Right forelimb (tissue), 1 donor: ENCODE data around the gene CYP4F8.
"Not testable (repeated sequence)": the region's sequence is repeated elsewhere in the genome, so short reads cannot be mapped to it uniquely, and the experiment has no call there.

Experiments
- DNase-seq: peaks from one replicate; pipeline ENCODE4 v3.0.0-alpha.2; 2018

The CYP4F8 gene, protein sequence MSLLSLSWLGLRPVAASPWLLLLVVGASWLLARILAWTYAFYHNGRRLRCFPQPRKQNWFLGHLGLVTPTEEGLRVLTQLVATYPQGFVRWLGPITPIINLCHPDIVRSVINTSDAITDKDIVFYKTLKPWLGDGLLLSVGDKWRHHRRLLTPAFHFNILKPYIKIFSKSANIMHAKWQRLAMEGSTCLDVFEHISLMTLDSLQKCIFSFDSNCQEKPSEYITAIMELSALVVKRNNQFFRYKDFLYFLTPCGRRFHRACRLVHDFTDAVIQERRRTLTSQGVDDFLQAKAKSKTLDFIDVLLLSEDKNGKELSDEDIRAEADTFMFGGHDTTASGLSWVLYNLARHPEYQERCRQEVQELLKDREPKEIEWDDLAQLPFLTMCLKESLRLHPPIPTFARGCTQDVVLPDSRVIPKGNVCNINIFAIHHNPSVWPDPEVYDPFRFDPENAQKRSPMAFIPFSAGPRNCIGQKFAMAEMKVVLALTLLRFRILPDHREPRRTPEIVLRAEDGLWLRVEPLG

DNA sequence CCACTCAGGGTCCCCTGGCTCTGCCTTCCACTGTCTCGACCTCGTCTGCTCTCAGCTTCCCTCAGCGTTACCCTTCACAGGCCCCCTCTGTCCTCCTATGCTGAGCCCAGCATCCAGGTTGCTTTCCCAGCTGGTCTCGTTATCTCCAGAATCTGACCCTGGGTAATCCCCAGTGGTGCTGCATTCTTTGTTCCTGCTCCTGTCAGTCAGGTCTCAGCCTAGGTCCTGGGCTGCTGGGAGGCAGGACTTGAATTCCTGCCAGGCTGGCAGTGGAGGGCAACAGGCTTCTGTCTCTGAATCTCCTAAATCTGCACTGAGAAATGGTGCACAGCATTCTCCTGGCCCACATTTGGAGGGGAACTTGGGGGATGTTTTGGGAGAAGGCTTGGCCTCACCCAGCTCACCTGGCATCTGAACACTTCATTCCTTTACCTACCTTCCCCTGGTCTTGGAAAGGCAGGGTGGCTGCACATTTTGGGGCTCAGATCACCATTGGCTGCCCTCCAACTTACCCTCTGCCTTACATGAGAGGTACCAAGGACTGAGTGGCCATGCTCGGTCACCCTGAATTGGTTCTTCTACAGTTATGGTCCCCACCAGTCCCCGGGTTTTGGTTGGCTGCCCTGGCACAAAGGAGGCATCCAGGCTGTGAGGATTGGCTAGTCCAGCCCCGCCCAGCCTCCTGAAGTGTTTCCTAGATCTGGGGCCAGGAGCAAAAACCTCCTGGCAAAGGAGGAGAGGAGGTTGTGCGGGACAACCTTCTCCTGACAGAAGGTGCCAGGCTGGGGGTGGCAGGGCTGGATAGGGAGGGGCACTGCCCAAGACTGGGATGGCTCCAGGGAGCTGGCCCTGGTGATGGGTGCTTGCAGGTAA is at the start of gene CYP4F8:
TSS of gene CYP4F8 (plus strand) at position 712 of the 873 bp plus-strand sequence. CDS start 399 bp downstream, outside the sequence.
- no peak for DNase-seq

DNA sequence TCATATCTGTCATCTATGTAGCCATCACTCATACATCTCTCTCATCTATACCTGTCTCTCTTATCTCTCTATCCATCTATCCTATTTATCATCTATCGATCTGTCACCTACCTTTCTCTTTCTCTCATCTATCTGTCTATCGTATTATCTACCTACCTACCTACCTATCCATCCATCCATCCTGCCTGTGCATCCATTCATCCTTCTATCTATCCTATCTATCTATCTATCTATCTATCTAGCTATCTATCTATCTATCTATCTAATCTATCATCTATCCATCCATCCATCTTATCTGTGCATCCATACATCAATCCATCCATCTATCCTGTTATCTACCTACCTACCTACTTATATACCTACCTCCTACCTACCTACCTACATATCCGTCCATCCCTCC is 44.6 kb upstream of the CYP4F8 start:
- DNase-seq = no peak

DNA sequence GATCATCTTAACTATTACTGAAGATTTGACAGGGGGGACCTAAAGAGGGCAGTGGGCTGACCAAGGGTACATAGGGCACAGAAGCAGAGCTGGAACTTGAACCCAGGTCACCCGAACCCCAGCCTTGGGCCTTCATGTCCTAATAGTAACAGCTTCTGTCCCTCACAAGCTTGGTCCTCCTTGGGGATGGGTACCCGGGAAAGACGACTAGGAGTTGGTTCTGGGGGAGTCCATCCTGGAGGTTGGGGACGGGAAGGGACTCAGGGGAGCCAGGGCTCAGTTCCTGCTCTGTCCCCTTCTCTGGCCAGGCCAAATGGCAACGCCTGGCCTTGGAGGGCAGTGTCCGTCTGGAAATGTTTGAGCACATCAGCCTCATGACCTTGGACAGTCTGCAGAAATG is 39.6 kb upstream of the CYP4F8 start:
- no peak for DNase-seq

DNA sequence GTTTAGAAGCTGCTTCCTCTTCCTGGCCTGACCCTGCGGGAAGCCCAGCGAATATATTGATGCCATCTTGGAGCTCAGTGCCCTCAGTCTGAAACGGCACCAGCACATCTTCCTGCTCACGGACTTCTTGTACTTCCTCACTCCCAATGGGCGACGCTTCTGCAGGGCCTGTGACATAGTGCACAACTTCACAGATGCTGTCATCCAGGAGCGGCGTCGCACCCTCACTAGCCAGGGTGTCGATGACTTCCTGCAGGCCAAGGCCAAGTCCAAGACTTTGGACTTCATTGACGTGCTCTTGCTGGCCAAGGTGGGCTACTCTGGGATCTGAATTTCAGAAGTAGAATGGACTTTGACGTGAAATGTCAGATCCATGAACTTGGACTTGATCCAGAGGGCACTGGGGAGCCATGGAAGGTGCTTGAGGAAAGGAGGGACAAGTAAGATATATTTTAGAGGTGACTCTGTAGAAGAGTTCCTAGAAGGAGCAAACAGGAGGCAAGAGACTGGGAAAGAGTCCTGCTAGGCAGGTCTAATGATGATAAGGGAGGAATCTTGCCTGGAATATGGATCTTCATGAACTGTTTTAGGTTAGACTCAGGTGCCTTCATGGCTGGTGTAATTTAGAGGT is 38.4 kb upstream of the CYP4F8 start:
- no peak for DNase-seq

DNA sequence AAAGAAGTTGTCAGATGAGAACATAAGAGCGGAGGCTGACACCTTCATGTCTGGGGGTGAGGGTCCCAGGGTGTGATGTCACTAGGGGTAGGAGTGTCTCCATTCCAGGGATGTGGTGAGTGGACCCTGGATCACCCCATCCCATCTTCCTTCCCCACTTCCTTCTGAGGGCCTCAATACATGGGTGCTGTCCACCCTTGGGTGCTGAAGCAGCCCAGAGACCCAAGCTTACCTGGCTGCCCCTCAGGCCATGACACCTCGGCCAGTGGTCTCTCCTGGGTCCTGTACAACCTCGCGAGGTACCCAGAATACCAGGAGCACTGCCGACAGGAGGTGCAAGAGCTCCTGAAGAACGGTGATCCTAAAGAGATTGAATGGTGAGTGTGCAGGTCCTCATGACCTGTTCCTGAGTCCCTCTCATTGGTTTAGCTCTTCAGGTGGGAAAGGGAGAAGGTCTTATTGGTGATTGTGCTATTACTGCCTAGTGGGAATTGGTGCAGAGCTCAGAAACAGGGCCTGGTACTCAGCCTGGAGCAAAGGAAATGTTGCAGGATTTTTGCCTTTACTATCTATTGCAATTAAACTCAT is 37.7 kb upstream of the CYP4F8 start:
- no peak for DNase-seq

DNA sequence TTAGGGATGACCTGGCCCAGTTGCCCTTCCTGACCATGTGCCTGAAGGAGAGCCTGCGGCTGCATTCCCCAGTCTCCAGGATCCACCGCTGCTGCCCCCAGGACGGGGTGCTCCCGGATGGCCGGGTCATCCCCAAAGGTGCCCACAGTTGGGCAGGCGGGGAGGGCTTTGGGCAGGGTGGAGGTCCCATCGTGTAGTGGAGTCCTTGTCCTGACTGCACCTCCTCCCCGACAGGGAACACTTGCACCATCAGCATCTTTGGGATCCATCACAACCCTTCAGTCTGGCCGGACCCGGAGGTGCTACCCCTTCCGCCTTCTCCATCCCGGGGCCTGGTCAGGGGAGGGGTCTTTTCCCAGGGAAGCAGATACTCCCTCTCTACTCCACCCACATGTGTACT is 31.7 kb upstream of the CYP4F8 start:
- no peak for DNase-seq

DNA sequence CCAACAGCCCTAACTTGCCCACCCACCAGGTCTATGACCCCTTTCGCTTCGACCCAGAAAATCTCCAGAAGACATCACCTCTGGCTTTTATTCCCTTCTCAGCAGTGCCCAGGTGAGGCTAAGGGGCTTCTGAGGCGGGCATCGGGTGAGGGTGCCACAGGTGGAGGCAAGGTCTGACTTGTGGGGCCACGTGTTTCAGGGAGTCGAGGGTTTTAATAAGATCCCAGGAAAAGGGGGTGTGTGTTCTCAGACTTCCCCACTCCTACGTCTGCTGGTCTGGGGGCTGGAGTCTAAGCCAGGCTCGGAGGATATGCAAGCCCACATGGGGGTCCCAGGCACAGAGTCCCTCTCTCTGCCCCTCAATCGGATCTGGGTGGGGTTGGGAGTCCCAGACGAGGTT is 30.9 kb upstream of the CYP4F8 start:
- DNase-seq = no peak

DNA sequence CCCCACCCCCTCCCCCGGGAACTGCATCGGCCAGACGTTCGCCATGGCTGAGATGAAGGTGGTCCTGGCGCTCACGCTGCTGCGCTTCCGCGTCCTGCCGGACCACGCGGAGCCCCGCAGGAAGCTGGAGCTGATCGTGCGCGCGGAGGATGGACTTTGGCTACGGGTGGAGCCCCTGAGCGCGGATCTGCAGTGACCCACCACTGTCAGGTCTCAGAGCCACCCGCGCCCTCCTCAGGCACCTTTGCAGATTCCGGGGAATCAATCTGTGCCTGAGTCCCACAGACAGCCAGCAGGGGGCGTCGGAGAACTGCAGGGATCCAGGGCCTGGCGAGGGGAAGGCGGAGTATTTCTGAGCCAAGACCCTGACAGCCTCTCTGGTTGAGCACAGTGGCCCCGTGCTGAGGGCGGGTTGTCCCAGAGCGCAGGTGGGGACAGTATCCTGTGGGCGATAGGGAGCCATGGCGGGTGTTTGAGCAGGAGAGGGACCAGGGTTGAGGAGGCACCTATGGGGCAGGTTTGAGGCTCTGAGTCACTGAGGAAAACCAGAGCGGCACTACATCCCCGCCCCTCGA is 30.4 kb upstream of the CYP4F8 start:
- DNase-seq = peak; percentile 84

DNA sequence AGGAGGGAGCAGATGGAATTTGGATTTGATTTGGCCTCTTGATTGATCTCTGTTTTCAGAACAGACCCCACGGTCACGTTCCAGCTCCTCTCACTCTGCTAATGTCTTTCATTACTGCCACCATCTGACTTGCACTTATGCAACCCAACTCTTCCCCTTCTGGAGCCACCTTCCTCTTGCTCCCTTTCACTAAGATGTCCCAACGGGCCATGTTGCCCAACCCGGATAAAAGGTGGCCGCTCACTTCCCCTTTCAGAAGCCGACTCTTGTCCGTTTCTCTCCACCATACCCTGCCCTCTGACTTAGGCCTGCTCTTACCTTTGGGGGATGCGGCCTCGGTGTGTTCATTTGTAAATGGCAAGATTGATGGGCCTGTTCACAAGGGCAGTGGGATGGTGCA is 27.4 kb upstream of the CYP4F8 start:
- no peak for DNase-seq

DNA sequence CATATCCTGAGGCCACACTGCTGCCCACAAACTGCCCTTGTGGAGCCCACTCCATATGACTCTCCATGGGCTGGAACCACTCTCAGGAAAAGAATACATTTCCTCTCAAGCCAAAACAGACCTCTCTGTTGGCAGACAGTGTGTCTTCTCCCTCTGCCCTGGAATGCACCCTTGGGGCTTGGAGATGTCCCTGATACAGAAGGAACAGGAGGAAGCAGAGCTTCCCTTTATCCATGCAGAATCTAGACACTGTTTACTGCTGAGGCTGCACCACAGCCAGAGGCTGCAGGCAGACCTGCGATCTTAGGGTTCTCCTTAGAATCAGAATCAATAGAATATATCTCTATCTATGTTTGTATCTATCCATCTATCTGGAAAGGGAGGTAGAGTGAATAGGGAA is 26.8 kb upstream of the CYP4F8 start:
- no peak for DNase-seq

DNA sequence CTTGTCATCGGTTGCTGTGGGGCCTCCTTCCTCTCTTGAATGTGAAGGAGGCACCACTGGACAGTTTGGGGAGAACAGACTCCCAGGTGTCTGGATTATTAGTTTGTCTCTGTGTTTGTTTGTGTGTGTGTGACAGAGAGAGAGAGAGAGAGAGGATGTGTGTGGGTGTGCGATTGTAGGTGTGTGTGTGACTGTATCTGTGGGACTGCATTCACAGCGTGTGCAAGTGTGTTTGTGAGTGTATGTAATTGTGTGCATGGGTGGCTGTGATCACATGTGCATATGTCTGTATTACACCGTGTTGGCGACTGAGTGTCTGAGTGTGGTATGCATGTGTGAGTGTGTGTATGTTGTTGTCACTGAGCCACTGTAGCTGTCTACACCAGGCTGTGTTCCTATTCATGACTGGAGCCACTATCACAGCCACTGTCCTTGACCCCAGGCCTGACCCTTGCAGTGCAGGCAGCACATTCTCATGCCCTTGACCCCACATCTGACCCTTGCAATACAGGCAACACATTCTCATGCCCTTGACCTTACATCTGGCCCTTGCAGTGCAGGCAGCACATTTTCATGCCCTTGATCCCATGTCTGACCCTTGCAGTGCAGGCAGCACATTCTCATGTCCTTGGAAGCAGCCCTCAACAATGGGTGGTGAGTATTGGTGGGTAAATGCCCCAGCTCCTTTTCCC is 25.1 kb upstream of the CYP4F8 start:
- no peak for DNase-seq

DNA sequence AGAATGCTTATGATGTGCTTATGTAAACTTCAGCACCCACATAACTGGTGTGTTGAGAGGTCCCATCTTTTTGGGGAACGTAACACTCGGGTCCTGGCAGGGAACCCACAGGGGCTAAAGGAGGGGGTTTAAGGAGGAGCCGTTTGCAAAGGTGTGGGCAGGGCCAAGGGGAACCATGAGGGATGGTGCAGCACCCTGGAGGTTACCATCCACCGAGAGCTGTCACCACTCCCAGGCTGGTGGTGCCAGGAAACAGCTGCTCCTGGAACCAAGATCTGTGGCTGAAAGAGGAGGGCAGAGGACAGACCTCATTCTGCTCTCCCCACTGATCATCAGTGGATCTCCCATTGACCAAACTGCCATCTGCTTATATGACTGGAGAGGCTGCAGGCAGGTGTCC is 23.2 kb upstream of the CYP4F8 start:
- DNase-seq = no peak

DNA sequence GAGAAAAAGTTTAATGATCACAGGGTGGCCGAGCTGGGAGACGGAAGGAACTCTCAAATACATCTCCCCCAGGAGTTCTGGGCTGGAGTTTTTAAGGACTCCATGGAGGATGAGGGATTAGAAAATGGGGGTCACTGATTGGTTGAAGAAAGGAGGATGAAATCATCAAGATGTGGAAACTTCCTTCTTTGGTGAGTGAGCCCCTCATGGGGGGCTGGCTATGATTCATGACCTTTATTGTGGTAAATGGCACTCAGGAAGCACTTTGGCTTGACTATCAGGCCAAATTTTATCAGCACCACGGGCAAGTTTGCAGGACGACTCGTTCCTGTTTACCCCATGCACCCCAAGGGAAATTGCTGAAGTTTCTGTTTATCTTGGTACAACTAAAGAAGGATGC is 22.5 kb upstream of the CYP4F8 start:
- DNase-seq = not testable (repeated sequence)

DNA sequence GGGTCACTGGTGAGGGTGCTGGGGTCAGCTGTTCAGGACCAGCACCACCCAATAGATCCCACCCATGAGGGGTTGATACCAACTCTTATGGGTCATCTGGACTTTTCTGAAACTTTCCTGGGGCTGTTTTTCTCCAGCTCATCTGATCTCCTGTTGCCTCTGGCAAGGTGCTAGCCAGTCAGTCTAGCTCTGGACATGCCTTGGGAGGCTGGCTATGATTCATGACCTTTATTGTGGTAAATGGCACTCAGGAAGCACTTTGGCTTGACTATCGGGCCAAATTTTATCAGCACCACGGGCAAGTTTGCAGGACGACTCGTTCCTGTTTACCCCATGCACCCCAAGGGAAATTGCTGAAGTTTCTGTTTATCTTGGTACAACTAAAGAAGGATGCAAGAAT is 21.3 kb upstream of the CYP4F8 start:
- DNase-seq = not testable (repeated sequence)

DNA sequence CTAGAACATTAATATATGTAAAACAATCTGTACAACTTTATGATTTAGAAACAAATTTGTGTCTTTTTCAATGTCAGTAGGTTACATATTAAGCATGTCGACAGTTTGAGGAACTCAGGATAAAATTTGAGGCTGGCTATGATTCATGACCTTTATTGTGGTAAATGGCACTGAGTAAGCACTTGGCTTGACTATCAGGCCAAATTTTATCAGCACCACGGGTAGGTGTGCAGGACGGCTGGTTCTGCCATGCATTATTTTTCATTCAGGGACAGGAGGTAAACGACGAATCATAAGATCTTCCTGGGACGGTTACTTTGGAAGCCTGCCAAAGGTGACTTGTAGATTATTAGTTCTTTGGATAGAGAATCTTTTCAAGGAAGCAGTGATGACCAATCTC is 19.9 kb upstream of the CYP4F8 start:
- DNase-seq = no peak

DNA sequence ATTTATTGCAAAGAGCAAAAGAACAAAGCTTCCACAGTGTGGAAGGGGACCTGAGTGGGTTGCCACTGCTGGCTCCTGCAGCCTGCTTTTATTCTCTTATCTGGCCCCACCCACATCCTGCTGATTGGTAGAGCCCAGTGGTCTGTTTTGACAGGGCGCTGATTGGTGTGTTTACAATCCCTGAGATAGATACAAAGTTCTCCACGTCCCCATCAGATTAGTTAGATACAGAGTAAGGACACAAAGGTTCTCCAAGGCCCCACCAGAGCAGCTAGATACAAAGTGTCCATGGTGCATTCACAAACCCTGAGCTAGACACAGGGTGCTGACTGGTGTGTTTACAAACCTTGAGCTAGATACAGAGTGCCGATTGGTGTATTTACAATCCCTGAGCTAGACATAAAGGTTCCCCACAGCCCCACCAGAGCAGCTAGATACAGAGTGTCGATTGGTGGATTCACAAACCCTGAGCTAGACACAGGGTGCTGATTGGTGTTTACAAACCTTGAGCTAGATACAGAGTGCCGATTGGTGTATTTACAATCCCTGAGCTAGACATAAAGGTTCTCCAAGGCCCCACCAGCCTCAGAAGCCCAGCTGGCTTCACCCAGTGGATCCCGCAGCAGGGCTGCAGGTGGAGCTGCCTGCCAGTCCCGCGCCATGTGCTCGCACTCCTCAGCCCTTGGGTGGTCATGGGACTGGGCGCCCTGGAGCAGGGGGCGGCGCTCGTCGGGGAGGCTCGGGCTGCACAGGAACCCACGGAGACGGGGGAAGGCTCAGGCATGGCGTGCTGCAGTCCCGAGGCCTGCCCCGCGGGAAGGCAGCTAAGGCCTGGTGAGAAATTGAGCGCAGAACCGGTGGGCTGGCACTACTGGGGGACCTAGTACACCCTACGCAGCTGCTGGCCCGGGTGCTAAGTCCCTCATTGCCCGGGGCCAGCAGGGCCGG is 6.8 kb upstream of the CYP4F8 start:
- not testable (repeated sequence) for DNase-seq

DNA sequence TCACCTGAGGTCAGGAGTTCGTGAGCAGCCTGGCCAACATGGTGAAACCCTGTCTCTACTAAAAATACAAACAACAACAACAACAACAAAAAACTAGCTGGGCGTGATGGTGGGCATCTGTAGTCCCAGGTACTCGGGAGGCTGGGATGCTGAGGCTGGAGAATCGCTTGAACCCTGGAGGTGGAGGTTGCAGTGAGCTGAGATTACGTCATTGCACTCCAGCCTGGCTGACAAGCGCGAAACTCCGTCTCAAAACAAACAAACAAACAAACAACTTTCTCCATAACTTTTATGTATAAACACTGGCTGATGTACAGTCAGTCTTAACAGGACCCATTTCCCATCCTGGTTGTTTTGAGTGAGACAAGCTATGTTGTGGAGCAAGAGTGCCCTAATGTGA is 5.8 kb upstream of the CYP4F8 start:
- no peak for DNase-seq

DNA sequence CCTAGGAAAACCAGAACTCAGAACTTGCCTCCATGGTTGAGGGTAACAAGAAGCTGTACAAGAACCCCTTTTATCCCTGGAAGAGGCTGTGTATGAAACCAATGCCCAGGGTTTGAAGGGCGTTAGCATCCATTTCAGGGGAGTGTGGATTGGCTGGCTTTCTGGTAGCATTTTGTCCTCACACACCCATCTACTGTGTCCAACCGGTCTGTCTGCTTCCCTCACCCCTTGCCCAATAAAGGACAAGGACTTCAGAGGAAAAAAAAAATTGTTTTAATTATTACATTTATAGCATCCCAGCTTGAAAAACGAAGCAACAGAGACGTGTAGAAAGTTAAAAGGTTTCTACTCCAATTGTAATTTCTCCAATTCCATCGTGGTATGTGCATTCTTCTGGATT is 2.7 kb upstream of the CYP4F8 start:
- no peak for DNase-seq

DNA sequence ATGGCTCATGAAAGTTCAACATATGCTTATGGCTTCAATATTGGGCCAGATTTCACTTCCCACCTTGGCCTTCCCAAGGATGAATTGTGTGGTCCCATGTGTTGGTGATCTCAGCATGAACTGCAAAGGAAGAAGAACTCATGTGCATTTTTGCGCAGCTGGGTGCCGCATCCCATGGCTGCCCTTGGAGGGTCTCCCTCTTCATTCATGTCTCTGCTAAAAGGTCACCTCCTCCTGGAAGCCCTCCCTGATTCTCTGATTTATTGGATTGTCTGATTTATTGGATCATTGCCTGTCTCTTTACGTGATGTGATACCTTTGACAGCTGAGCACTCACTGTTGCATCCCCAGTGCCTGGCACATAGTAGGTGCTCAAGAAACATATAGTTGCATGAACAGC is 1.7 kb upstream of the CYP4F8 start:
- DNase-seq = no peak

DNA sequence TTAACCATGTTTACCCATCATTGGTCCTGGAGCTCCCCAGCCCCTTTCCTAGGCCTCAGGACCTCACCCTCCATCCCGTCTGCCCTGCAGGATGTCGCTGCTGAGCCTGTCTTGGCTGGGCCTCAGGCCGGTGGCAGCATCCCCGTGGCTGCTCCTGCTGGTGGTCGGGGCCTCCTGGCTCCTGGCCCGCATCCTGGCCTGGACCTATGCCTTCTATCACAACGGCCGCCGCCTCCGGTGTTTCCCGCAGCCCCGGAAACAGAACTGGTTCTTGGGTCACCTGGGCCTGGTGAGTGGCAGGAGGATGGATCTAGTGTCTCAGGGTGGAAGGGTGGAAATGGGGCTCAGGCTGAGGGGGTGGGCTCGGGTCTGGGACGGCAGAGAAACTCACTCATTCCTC is 508 bp downstream of the CYP4F8 start:
- no peak for DNase-seq

DNA sequence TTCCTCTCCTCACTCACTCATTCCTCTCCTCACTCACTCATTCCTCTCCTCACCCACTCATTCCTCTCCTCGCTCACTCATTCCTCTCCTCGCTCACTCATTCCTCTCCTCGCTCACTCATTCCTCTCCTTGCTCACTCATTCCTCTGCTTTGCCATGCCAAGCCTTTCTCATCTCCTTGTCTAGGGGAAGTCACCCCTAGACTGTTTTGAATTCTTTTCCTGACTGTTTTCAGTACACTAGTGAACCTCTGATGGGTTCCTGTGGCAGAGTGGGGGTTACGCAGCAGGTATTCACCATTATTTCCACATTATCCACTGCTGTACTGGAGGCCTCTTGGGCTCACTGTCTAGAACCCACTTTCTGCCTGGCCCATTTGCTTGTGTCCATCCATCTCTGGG is 1.2 kb downstream of the CYP4F8 start:
- DNase-seq = no peak
